Endothelial cell of umbilical vein (primary cell): Measurements from ENCODE around the gene UPF2. TPM values are rescaled to one million over a fixed set of nuclear protein-coding genes. Genes with fewer than 3 reads are reported as not detected.

ENCODE experiments used
- BruUV-seq: library from RNA; stranded (reverse); fragments of 400-500 nt; replicated peaks from 2 replicates; lab custom pipeline; 2021; lab: Mats Ljungman, UMichigan
- CTCF ChIA-PET: fragments of 300-600, 350-600 bp; sonication (Branson Sonifier 250); formaldehyde crosslinking; loops from one replicate; lab custom pipeline; 2021; ENCODE audit warnings: antibody characterized with exemption, inconsistent platforms; lab: Charles Lee
- POLR2A ChIA-PET: fragments of 300-600, 350-600 bp; sonication (Branson Sonifier 250); formaldehyde crosslinking; loops from one replicate; lab custom pipeline; 2021; ENCODE audit warnings: antibody characterized with exemption, inconsistent platforms; lab: Charles Lee
- DNase-seq: peaks from one replicate; pipeline ENCODE4 v3.0.0-alpha.2; 2011; ENCODE audit warnings: low read depth, low spot score
- FAIRE-seq: peaks from 2 replicates; lab custom pipeline; 2011; peaks lifted over from hg19 to GRCh38; lab: Jason Lieb, UNC
- H2AFZ ChIP-seq: 2 replicates; pipeline ENCODE4 v1.6.0; 2012; ENCODE audit warnings: low read depth, low read length, control low read depth, inconsistent platforms
- H3K27ac ChIP-seq: 2 replicates; pipeline ENCODE4 v1.5.1; 2011; ENCODE audit warnings: low read depth, mild to moderate bottlenecking, control low read depth, low read length, moderate library complexity; ENCODE audit not compliant: insufficient read depth
- H3K27me3 ChIP-seq, 2 experiments: 2 replicates each; pipeline versions ENCODE4 v1.6.0 to v1.6.1; 2011; ENCODE audit warnings: low read length in 2 of 2, mixed read lengths in 1 of 2; ENCODE audit not compliant: control insufficient read depth in 2 of 2, insufficient read depth in 2 of 2
- H3K36me3 ChIP-seq, 2 experiments: 2 replicates in 1 of 2; 3 replicates in 1 of 2; pipeline ENCODE4 v1.5.1; 2011; ENCODE audit warnings: low read length in 2 of 2, mild to moderate bottlenecking in 1 of 2, moderate library complexity in 1 of 2; ENCODE audit not compliant: control insufficient read depth in 2 of 2, insufficient read depth in 2 of 2; ENCODE audit errors: extremely low read depth in 1 of 2
- H3K4me1 ChIP-seq: 3 replicates; pipeline ENCODE4 v1.5.1; 2011; ENCODE audit warnings: mild to moderate bottlenecking, low read length; ENCODE audit not compliant: control insufficient read depth, insufficient read depth; ENCODE audit errors: extremely low read depth
- H3K4me2 ChIP-seq: 2 replicates; pipeline ENCODE4 v1.6.1; 2011; ENCODE audit warnings: low read length, control low read depth, mixed read lengths; ENCODE audit not compliant: insufficient read depth
- H3K4me3 ChIP-seq, 3 experiments: fragments of 200-600 bp in 1 of 3; sonication (generic), shearing (Covaris generic) in 1 of 3; replicated peaks in 1 of 3; 2 replicates each; pipeline ENCODE4 v1.5.1; 2011 to 2016; ENCODE audit warnings: control low read depth in 3 of 3, low read length in 3 of 3, mild to moderate bottlenecking in 2 of 3, inconsistent platforms in 1 of 3, low read depth in 1 of 3, moderate library complexity in 1 of 3; ENCODE audit not compliant: insufficient read depth in 1 of 3
- H3K79me2 ChIP-seq: 2 replicates; pipeline ENCODE4 v1.6.0; 2012; ENCODE audit warnings: low read length, inconsistent platforms; ENCODE audit not compliant: control insufficient read depth, insufficient read depth
- H3K9ac ChIP-seq: replicated peaks from 2 replicates; pipeline ENCODE3; 2011; ENCODE audit warnings: low read length, control low read depth; ENCODE audit not compliant: insufficient read depth; ENCODE audit errors: extremely low read depth
- H3K9me1 ChIP-seq: replicated peaks from 3 replicates; pipeline ENCODE4 v1.6.0; 2011; ENCODE audit warnings: mild to moderate bottlenecking, low read length; ENCODE audit not compliant: control insufficient read depth, insufficient read depth; ENCODE audit errors: extremely low read depth
- H3K9me3 ChIP-seq: replicated peaks from 2 replicates; pipeline ENCODE4 v1.5.1; 2012; ENCODE audit warnings: low read length, inconsistent platforms; ENCODE audit not compliant: control insufficient read depth, insufficient read depth
- H4K20me1 ChIP-seq: replicated peaks from 2 replicates; pipeline ENCODE3; 2011; ENCODE audit warnings: mild to moderate bottlenecking, low read length; ENCODE audit not compliant: control insufficient read depth, insufficient read depth; ENCODE audit errors: extremely low read depth
- EZH2 ChIP-seq: IDR thresholded peaks from 2 replicates; pipeline ENCODE4 v1.6.1; 2012; ENCODE audit warnings: borderline replicate concordance, low read depth, mild to moderate bottlenecking, moderate library complexity, low read length, inconsistent platforms; ENCODE audit not compliant: severe bottlenecking
- FOS ChIP-seq: IDR thresholded peaks from 2 replicates; pipeline ENCODE4 v1.6.1; 2011; ENCODE audit warnings: mild to moderate bottlenecking, low read length, moderate library complexity, borderline replicate concordance; ENCODE audit not compliant: insufficient read depth
- GATA2 ChIP-seq: IDR thresholded peaks from 2 replicates; pipeline ENCODE4 v1.7.0; 2011; ENCODE audit warnings: low read depth, mild to moderate bottlenecking, moderate library complexity, mixed read lengths, low read length; ENCODE audit not compliant: insufficient read length, insufficient read depth
- JUN ChIP-seq: IDR thresholded peaks from 2 replicates; pipeline ENCODE4 v1.6.1; 2011; ENCODE audit warnings: borderline replicate concordance, low read depth; ENCODE audit not compliant: insufficient read length, insufficient read depth
- MAX ChIP-seq: IDR thresholded peaks from 2 replicates; pipeline ENCODE4 v1.6.1; 2011; ENCODE audit not compliant: insufficient read depth, insufficient read length
- MYC ChIP-seq: IDR thresholded peaks from one replicate; pipeline ENCODE4 v1.6.1; 2011; ENCODE audit warnings: mild to moderate bottlenecking, low read depth, low read length
- POLR2A ChIP-seq: IDR thresholded peaks from 2 replicates; pipeline ENCODE4 v1.6.1; 2012; ENCODE audit warnings: low read depth, mild to moderate bottlenecking, control low read depth, low read length
- POLR2AphosphoS5 ChIP-seq: IDR thresholded peaks from 2 replicates; pipeline ENCODE4 v1.6.1; 2012; ENCODE audit warnings: low read depth, mild to moderate bottlenecking, control low read depth, low read length, moderate library complexity; ENCODE audit not compliant: insufficient read depth
- dilution Hi-C: fragments of 300-500 bp; cut with MboI; formaldehyde crosslinking; loops from one replicate; pipeline ENCODE4 v1.15.0; 2019; ENCODE audit warnings: low sequenced_read_pairs; ENCODE audit not compliant: extremely low pct_ligation_motif_present
- intact Hi-C: fragments of 100-400 bp; cut with micrococcal nuclease; formaldehyde crosslinking; loops from one replicate; pipeline ENCODE4 v1.10.0; 2022
- polyA plus RNA-seq, 4 experiments: library from polyadenylated mRNA; depleted of rRNA in 3 of 4; stranded (reverse) in 3 of 4; unstranded in 1 of 4; fragments of >200 nt; gene quantifications; 2 replicates each; pipeline versions ENCODE4 v1.2.1 to v1.2.3, GENCODE V29; 2011 to 2012; ENCODE audit warnings: missing spikeins in 1 of 4
- total RNA-seq: library from RNA; stranded (reverse); gene quantifications from 2 replicates; pipeline ENCODE4 v1.2.3, GENCODE V29; 2021
- TF ChIP-seq, protein P1 (sequence below), 2 donors: IDR thresholded peaks; 1 replicate in 1 of 2; 2 replicates in 1 of 2; pipeline ENCODE4 v1.5.1; 2011; ENCODE audit warnings: low read length in 2 of 2, mild to moderate bottlenecking in 2 of 2, moderate library complexity in 2 of 2, control low read depth in 1 of 2, inconsistent platforms in 1 of 2, low read depth in 1 of 2; ENCODE audit not compliant: insufficient read depth in 1 of 2; ENCODE audit errors: extremely low read depth in 1 of 2

UPF2 gene
- total and polyA plus RNA-seq, 2 donors (not counting 3 experiments of a cell fraction or from before 2014, with no cell fraction given), result 4.8 to 27.7 TPM

DNA sequence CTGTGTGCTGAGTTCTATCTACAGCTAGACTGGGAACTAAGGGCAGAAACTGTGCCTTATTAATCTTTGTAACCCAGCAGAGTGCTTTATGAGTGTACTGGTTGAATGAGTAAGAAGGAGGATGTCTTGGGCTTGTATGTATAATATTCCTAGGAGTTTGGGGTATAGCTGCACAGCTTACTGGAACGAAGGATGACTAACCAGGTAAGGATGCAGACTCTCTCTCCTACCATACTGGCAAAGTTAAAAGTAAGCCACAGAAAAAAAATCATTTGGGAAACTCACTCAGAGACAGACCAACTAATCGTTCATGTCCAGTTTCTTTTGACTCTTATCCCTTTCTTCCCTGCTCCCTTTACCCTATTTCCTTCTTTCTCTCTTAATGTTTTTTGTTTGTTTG lies 24.7 kb upstream of the UPF2 start:
- dilution Hi-C loops (no loop called here), intact Hi-C loops (loop anchor here (5.0 kb wide), 1 partner anchor 80 kb away; no protein-coding TSS in a partner anchor)
- H3K4me3 ChIP-seq, result no peak overlapping the region
- ChIA-PET POLR2A (no interaction called here), CTCF (no interaction called here)
- no peak overlapping the region for H3K9ac ChIP-seq
- TF ChIP-seq JUN, result no peak
- TF ChIP-seq POLR2AphosphoS5, result no peak
- TF ChIP-seq EZH2, result no peak
- TF ChIP-seq, protein P1, sequence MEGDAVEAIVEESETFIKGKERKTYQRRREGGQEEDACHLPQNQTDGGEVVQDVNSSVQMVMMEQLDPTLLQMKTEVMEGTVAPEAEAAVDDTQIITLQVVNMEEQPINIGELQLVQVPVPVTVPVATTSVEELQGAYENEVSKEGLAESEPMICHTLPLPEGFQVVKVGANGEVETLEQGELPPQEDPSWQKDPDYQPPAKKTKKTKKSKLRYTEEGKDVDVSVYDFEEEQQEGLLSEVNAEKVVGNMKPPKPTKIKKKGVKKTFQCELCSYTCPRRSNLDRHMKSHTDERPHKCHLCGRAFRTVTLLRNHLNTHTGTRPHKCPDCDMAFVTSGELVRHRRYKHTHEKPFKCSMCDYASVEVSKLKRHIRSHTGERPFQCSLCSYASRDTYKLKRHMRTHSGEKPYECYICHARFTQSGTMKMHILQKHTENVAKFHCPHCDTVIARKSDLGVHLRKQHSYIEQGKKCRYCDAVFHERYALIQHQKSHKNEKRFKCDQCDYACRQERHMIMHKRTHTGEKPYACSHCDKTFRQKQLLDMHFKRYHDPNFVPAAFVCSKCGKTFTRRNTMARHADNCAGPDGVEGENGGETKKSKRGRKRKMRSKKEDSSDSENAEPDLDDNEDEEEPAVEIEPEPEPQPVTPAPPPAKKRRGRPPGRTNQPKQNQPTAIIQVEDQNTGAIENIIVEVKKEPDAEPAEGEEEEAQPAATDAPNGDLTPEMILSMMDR (IDR thresholded peaks at IDR 0.05; ENCODE audit: extremely low read depth in 1 of 2, insufficient read depth in 1 of 2, low read depth in 1 of 2, low read length in 2 of 2), result no peak
- no peak for TF ChIP-seq FOS
- no peak for TF ChIP-seq POLR2A
- no peak for TF ChIP-seq GATA2
- no peak for TF ChIP-seq MAX
- TF ChIP-seq MYC, result no peak
- H3K9me1 ChIP-seq, result no peaks in the 10 kb centered on the region
- peaks cover 2 to 6% of the 10 kb centered on the region in 2 experiments for H3K27me3 ChIP-seq
- no peaks in the 10 kb centered on the region for H4K20me1 ChIP-seq
- DNase-seq, result no peak
- no peaks in the 10 kb centered on the region for H3K9me3 ChIP-seq
- no peak overlapping the region for H3K27ac ChIP-seq
- H2AFZ ChIP-seq, result no peak overlapping the region
- FAIRE-seq, result peak; percentile 33
- no TSS peak for BruUV-seq
- H3K79me2 ChIP-seq, result peaks cover 2% of the 10 kb centered on the region
- no peaks in the 10 kb centered on the region for H3K36me3 ChIP-seq
- no peak overlapping the region for H3K4me2 ChIP-seq
- peaks cover 8% of the 10 kb centered on the region for H3K4me1 ChIP-seq
